H1 (cell line): ENCODE data around the gene NCK1. TPM values are rescaled to one million over a fixed set of nuclear protein-coding genes. Genes with fewer than 3 reads are reported as not detected.

Source experiments
- CTCF ChIA-PET: fragments of 300-600 bp; sonication (Branson Sonifier 250); formaldehyde crosslinking; loops from one replicate; lab custom pipeline; 2021; ENCODE audit not compliant: partially characterized antibody; lab: Charles Lee
- POLR2A ChIA-PET: fragments of 300-600 bp; sonication (Branson Sonifier 250); formaldehyde crosslinking; loops from one replicate; lab custom pipeline; 2021; ENCODE audit warnings: inconsistent platforms; ENCODE audit not compliant: partially characterized antibody; lab: Charles Lee
- DNase-seq, 2 experiments: peaks; one replicate each; pipeline versions ENCODE4 v3.0.0 to v3.0.0-alpha.2; 2010 to 2022; ENCODE audit warnings: low spot score in 2 of 2, low read depth in 1 of 2, mixed read lengths in 1 of 2
- FAIRE-seq: peaks from 2 replicates; lab custom pipeline; 2011; peaks lifted over from hg19 to GRCh38; lab: Jason Lieb, UNC
- H2AFZ ChIP-seq: 2 replicates; pipeline ENCODE4 v1.8.1; 2012; ENCODE audit warnings: low read length, inconsistent platforms
- H2AK5ac ChIP-seq: 2 replicates; pipeline ENCODE4 v1.6.1; 2013; ENCODE audit warnings: low read depth, low read length
- H2BK120ac ChIP-seq: replicated peaks from 2 replicates; pipeline ENCODE3; 2013; ENCODE audit warnings: low read depth, low read length, inconsistent platforms
- H2BK12ac ChIP-seq: 2 replicates; pipeline ENCODE4 v1.6.1; 2013; ENCODE audit warnings: low read depth, low read length
- H2BK15ac ChIP-seq: 2 replicates; pipeline ENCODE4 v1.6.1; 2013; ENCODE audit warnings: low read length
- H2BK20ac ChIP-seq: 2 replicates; pipeline ENCODE4 v1.6.1; 2013; ENCODE audit warnings: low read length
- H2BK5ac ChIP-seq: 2 replicates; pipeline ENCODE4 v1.6.1; 2013; ENCODE audit warnings: low read depth, low read length
- H3K14ac ChIP-seq: 2 replicates; pipeline ENCODE4 v1.6.1; 2013; ENCODE audit warnings: inconsistent platforms; ENCODE audit not compliant: insufficient read length
- H3K18ac ChIP-seq: 2 replicates; pipeline ENCODE4 v1.6.1; 2013; ENCODE audit warnings: low read length; ENCODE audit errors: extremely low read depth
- H3K23ac ChIP-seq: 2 replicates; pipeline ENCODE4 v1.6.1; 2013; ENCODE audit warnings: inconsistent platforms; ENCODE audit not compliant: insufficient read length
- H3K23me2 ChIP-seq: 2 replicates; pipeline ENCODE4 v1.6.1; 2013; ENCODE audit warnings: low read depth, low read length
- H3K27ac ChIP-seq: 2 replicates; pipeline ENCODE4 v1.6.1; 2011; ENCODE audit warnings: low read depth, low read length, inconsistent platforms
- H3K27me3 ChIP-seq, 4 experiments: replicated peaks in 1 of 4; 1 replicate in 1 of 4; 2 replicates in 3 of 4; pipeline versions ENCODE4 v1.6.1 to v1.8.1; 2011 to 2013; ENCODE audit warnings: low read length in 3 of 4, mild to moderate bottlenecking in 3 of 4, inconsistent platforms in 2 of 4, mixed read lengths in 2 of 4, moderate library complexity in 1 of 4; ENCODE audit not compliant: control insufficient read depth in 3 of 4, insufficient read depth in 3 of 4; ENCODE audit errors: extremely low read depth in 1 of 4
- H3K36me3 ChIP-seq, 4 experiments: 2 replicates each; pipeline versions ENCODE4 v1.6.1 to v1.8.1; 2011 to 2013; ENCODE audit warnings: mild to moderate bottlenecking in 4 of 4, low read length in 3 of 4, moderate library complexity in 2 of 4, control low read depth in 1 of 4, inconsistent platforms in 1 of 4; ENCODE audit not compliant: insufficient read depth in 4 of 4, control insufficient read depth in 2 of 4
- H3K4ac ChIP-seq: replicated peaks from 2 replicates; pipeline ENCODE3; 2013; ENCODE audit warnings: low read length, low read depth, mixed read lengths, inconsistent platforms; ENCODE audit not compliant: insufficient read length
- H3K4me1 ChIP-seq, 4 experiments: replicated peaks in 1 of 4; 1 replicate in 1 of 4; 2 replicates in 3 of 4; pipeline versions ENCODE4 v1.6.1 to v1.8.1; 2011 to 2013; ENCODE audit warnings: low read length in 3 of 4, inconsistent platforms in 2 of 4, mixed read lengths in 1 of 4; ENCODE audit not compliant: insufficient read depth in 4 of 4, control insufficient read depth in 3 of 4
- H3K4me2 ChIP-seq, 2 experiments: 2 replicates each; pipeline versions ENCODE4 v1.6.1 to v1.8.1; 2011 to 2013; ENCODE audit warnings: low read depth in 2 of 2, low read length in 2 of 2, control low read depth in 1 of 2, inconsistent platforms in 1 of 2, mild to moderate bottlenecking in 1 of 2; ENCODE audit not compliant: insufficient read depth in 1 of 2
- H3K4me3 ChIP-seq, 4 experiments: fragments of 200-600, 300-600 bp in 1 of 4; sonication (generic), shearing (Covaris generic), sonication (Bioruptor Twin) in 1 of 4; 2 replicates each; pipeline versions ENCODE4 v1.5.1 to v1.8.1; 2011 to 2016; ENCODE audit warnings: low read length in 4 of 4, low read depth in 3 of 4, control low read depth in 2 of 4, inconsistent platforms in 2 of 4, mild to moderate bottlenecking in 2 of 4, mixed read lengths in 1 of 4, moderate library complexity in 1 of 4; ENCODE audit not compliant: insufficient read depth in 2 of 4; ENCODE audit errors: extremely low read depth in 1 of 4
- H3K56ac ChIP-seq: replicated peaks from 2 replicates; pipeline ENCODE3; 2013; ENCODE audit warnings: low read depth, mild to moderate bottlenecking, mixed read lengths, low read length, inconsistent platforms; ENCODE audit not compliant: insufficient read length
- H3K79me1 ChIP-seq: 2 replicates; pipeline ENCODE4 v1.6.1; 2013; ENCODE audit warnings: low read depth, low read length, control low read depth
- H3K79me2 ChIP-seq, 2 experiments: 2 replicates each; pipeline versions ENCODE4 v1.6.1 to v1.8.1; 2012 to 2013; ENCODE audit warnings: low read length in 2 of 2, mild to moderate bottlenecking in 2 of 2, inconsistent platforms in 1 of 2; ENCODE audit not compliant: insufficient read depth in 2 of 2, control insufficient read depth in 1 of 2
- H3K9ac ChIP-seq, 4 experiments: replicated peaks in 1 of 4; 1 replicate in 1 of 4; 2 replicates in 3 of 4; pipeline versions ENCODE4 v1.6.1 to v1.8.1; 2011 to 2013; ENCODE audit warnings: low read depth in 3 of 4, low read length in 3 of 4, control low read depth in 2 of 4, mild to moderate bottlenecking in 2 of 4, moderate library complexity in 2 of 4, inconsistent platforms in 1 of 4; ENCODE audit errors: extremely low read depth in 1 of 4
- H3K9me3 ChIP-seq, 2 experiments: 2 replicates each; pipeline versions ENCODE4 v1.6.1 to v1.8.1; 2012 to 2013; ENCODE audit warnings: mild to moderate bottlenecking in 2 of 2, moderate library complexity in 2 of 2, control low read depth in 1 of 2, inconsistent platforms in 1 of 2, low read depth in 1 of 2, low read length in 1 of 2, mixed read lengths in 1 of 2; ENCODE audit not compliant: insufficient read depth in 2 of 2
- H4K20me1 ChIP-seq, 2 experiments: replicated peaks in 1 of 2; 2 replicates each; pipeline versions ENCODE3 to v1.8.1; 2011 to 2013; ENCODE audit warnings: inconsistent platforms in 2 of 2, low read length in 2 of 2, mild to moderate bottlenecking in 1 of 2; ENCODE audit not compliant: insufficient read depth in 2 of 2, control insufficient read depth in 1 of 2
- H4K5ac ChIP-seq: 2 replicates; pipeline ENCODE4 v1.6.1; 2013; ENCODE audit warnings: low read length, low read depth, mixed read lengths, inconsistent platforms; ENCODE audit not compliant: insufficient read length
- H4K8ac ChIP-seq: 2 replicates; pipeline ENCODE4 v1.8.0; 2013; ENCODE audit warnings: mild to moderate bottlenecking, moderate library complexity, low read length, inconsistent platforms; ENCODE audit not compliant: insufficient read depth; ENCODE audit errors: extremely low read depth
- H4K91ac ChIP-seq: replicated peaks from 2 replicates; pipeline ENCODE3; 2013; ENCODE audit warnings: low read length, mixed read lengths, inconsistent platforms; ENCODE audit not compliant: insufficient read length
- WGBS, 2 experiments: shearing (Covaris generic) in 1 of 2; methylation state at CpG; one replicate each; pipeline versions ENCODE4 v1.1.6 to v1.1.7; 2013 to 2015; ENCODE audit warnings: low lambda C conversion rate in 2 of 2, mixed read lengths in 2 of 2, inconsistent platforms in 1 of 2, low coverage in 1 of 2, missing lambda C conversion rate in 1 of 2; ENCODE audit not compliant: insufficient replicate concordance in 2 of 2, insufficient coverage in 1 of 2, insufficient read length in 1 of 2; ENCODE audit errors: extremely low coverage in 1 of 2, missing lambda C conversion rate in 1 of 2; 5-methylcytosine and 5-hydroxymethylcytosine counted together
- polyA plus RNA-seq, 7 experiments: library from polyadenylated mRNA; depleted of rRNA in 3 of 7; stranded (reverse) in 5 of 7; unstranded in 2 of 7; fragments of >200 nt in 5 of 7; fragments of 200-250 nt in 2 of 7; gene quantifications; 1 replicate in 5 of 7; 2 replicates in 1 of 7; 4 replicates in 1 of 7; pipeline versions ENCODE4 v1.2.1 to v1.2.3, GENCODE V29; 2011 to 2013; ENCODE audit warnings: missing spikeins in 2 of 7, mixed read lengths in 2 of 7
- total RNA-seq: library from RNA; stranded (reverse); fragmentation: NEBNext Ultra II Directional; extraction: Animal tissue kit (Norgen Biotek cat#: 25700); gene quantifications from 2 replicates; pipeline ENCODE4 v1.2.1, GENCODE V29; 2021
- TF ChIP-seq, protein P1 (sequence below): IDR thresholded peaks from 2 replicates; pipeline ENCODE4 v1.6.1; 2012; ENCODE audit warnings: low read length, inconsistent platforms

The NCK1 gene
- total and polyA plus RNA-seq, 2 of the 8 experiments (the other 6 are each of a cell fraction or from before 2014, with no cell fraction given), result 10.0 to 28.5 TPM

DNA sequence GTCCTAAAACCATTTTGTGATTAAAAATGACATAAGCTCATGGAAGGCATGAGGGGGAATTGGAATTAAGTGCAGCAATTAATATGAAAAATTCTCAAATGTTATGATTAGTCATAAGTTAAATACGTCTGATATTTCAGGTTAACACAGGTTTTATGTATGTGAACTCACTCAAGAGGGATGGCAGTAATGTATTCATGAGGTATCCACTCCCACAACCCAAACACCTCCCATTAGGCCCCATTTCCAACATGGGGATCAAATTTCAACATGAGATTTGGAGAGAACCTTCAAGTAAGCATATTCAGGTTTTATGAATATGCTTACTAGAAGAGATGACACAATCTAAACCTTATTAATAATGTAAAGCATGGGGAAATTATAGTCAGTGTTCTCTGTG lies 54.2 kb downstream of the NCK1 start:
- 92% methylated on average over 1 of the region's 1 CpG; no CpG with 5 or more reads in 1 of the 2 experiments for WGBS, 2 experiments
- no peak overlapping the region for H3K14ac ChIP-seq
- no peak overlapping the region for H3K4me2 ChIP-seq
- no peak overlapping the region for H3K18ac ChIP-seq
- no peak overlapping the region for H2BK5ac ChIP-seq
- no peak overlapping the region for H3K56ac ChIP-seq
- no peak overlapping the region for H2AK5ac ChIP-seq
- DNase-seq (no peak), FAIRE-seq (no peak)
- peaks cover 0 to 4% of the 10 kb centered on the region in 2 experiments for H4K20me1 ChIP-seq
- CTCF ChIA-PET, result no interaction called here
- H3K9ac ChIP-seq, result no peak overlapping the region
- no peak overlapping the region for H3K4me3 ChIP-seq
- H4K91ac ChIP-seq, result no peak overlapping the region
- H3K4me1 ChIP-seq, result peaks cover 0 to 5% (median 0%) of the 10 kb centered on the region in 4 experiments; a peak in 3 of 7 replicates
- POLR2A ChIA-PET, result no interaction called here
- H3K79me1 ChIP-seq, result no peaks in the 10 kb centered on the region; the same call in 1 of the 2 replicates
- H3K27ac ChIP-seq, result no peak overlapping the region
- H3K9me3 ChIP-seq, result no peaks in the 10 kb centered on the region
- H2BK20ac ChIP-seq, result no peak overlapping the region
- H2AFZ ChIP-seq, result no peak overlapping the region
- H2BK15ac ChIP-seq, result no peak overlapping the region
- no peaks in the 10 kb centered on the region for H3K23me2 ChIP-seq
- H3K4ac ChIP-seq, result no peak overlapping the region
- no peak overlapping the region for H4K5ac ChIP-seq
- H3K27me3 ChIP-seq, result no peaks in the 10 kb centered on the region
- H4K8ac ChIP-seq, result no peak overlapping the region
- no peak overlapping the region for H2BK12ac ChIP-seq
- H2BK120ac ChIP-seq, result no peak overlapping the region
- H3K23ac ChIP-seq, result no peak overlapping the region
- H3K79me2 ChIP-seq, result peaks cover 3 to 90% of the 10 kb centered on the region in 2 experiments
- H3K36me3 ChIP-seq, result no peaks in the 10 kb centered on the region
- TF ChIP-seq, protein P1, sequence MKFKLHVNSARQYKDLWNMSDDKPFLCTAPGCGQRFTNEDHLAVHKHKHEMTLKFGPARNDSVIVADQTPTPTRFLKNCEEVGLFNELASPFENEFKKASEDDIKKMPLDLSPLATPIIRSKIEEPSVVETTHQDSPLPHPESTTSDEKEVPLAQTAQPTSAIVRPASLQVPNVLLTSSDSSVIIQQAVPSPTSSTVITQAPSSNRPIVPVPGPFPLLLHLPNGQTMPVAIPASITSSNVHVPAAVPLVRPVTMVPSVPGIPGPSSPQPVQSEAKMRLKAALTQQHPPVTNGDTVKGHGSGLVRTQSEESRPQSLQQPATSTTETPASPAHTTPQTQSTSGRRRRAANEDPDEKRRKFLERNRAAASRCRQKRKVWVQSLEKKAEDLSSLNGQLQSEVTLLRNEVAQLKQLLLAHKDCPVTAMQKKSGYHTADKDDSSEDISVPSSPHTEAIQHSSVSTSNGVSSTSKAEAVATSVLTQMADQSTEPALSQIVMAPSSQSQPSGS, result no peak
